ENCODE measurements around the gene CCDC74B.
"Not testable (repeated sequence)": the region's sequence is repeated elsewhere in the genome, so short reads cannot be mapped to it uniquely, and the experiment has no call there.

Gene CCDC74B

GRCh38 chr2:130158631-130159030 lies 13.7 kb upstream of the CCDC74B start:
- ATAC-seq (ENCODE audit: low read depth) (no peak), DNase-seq (ENCODE audit: low spot score in 2 of 2) (no peak)
- Mint-ChIP-seq H3K27ac (peak overlapping the region; percentile 92), H3K4me1 (peaks cover 15% of the 10 kb centered on the region), H3K36me3 (peaks cover 17% of the 10 kb centered on the region), H3K27me3 (no peaks in the 10 kb centered on the region), H3K9me3 (no peaks in the 10 kb centered on the region), H3K4me3 (no peak overlapping the region)

DNA sequence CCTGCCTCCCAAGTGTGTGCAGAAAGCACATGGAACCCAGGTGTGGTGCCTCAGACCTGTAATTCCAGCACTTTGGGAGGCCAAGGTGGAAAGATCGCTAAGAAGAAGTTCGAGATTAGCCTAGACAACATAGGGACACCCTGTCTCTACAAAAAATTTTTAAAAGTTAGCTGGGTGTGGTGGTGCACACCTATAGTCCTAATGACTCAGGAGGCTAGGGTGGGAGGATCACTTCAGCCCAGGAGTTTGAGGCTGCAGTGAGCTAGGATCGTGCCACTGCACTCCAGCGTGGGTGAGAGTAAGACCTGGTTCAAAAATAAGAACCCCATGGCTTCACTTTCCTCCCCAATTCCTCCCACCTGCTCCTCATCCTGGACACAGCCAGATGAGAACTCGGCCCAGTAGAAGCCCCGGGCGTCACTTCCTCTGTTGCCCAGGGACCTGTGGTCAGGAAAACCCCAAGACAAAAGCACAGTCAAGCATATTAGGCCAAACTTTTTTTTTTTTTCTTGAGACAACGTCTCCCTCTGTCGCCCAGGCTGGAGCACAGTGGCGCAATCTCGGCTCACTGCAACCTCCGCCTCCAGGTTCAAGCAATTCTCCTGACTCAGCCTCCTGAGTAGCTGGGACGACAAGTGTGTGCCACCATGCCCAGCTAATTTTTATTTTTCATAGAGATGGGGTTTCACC lies 13.1 kb upstream of the CCDC74B start:
- not testable (repeated sequence) for H3K9me3 Mint-ChIP-seq, H3K27me3 Mint-ChIP-seq
- Mint-ChIP-seq H3K4me3 (peak overlapping the region; percentile 25), H3K27ac (peak overlapping the region; percentile 92), H3K36me3 (peaks cover 16% of the 10 kb centered on the region), H3K4me1 (peaks cover 15% of the 10 kb centered on the region)
- peak; percentile 87 for ATAC-seq (ENCODE audit: low read depth)
- DNase-seq (ENCODE audit: low spot score in 2 of 2) = peak; percentile 69 to 73

DNA sequence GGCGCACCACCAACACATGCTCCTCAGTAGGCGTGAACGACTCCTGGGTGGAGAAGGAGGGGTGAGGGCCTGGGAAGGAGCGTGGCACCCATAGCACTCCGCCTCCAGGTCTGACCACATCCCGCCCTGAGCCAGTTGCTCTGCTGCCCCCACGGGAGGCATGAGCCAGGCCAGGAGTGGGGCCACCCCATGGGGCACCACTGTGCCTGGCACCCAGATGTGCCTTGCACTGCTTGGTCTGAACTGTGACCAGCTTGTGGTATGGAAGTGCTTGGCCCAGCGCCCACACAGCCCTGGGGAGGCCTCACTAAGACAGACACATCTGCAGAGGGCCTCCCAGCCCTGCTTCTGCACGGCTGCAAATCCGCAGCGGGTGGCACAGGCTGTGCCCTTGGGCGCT lies 12.4 kb upstream of the CCDC74B start:
- Mint-ChIP-seq H3K36me3 (peaks cover 18% of the 10 kb centered on the region), H3K27ac (peak overlapping the region; percentile 92), H3K4me3 (peak overlapping the region; percentile 25), H3K4me1 (peaks cover 15% of the 10 kb centered on the region)
- H3K9me3 Mint-ChIP-seq, H3K27me3 Mint-ChIP-seq: not testable (repeated sequence)
- peak; percentile 26 to 49 for DNase-seq (ENCODE audit: low spot score in 2 of 2)
- peak; percentile 40 for ATAC-seq (ENCODE audit: low read depth)

DNA sequence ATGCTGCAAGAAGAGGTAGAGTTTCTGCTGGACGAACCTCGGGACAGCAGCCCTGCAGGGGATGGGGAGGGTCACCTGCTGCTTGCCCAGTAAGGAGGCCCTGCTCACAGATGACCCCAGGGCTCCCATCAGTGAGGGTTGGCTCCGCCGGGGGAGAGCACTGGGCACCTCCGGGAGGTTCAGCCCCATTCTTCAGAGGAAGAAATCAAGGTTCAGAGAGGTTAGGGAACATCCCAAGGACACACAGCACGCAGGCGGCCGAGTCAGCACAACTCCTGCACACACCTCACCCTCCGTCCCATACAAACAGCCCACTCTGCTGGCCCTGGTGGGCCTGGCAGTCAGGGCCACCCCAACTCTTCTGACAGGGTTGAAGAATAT lies 11.7 kb upstream of the CCDC74B start:
- Mint-ChIP-seq H3K27me3 (no peaks in the 10 kb centered on the region), H3K9me3 (no peaks in the 10 kb centered on the region), H3K4me3 (no peak overlapping the region), H3K36me3 (peaks cover 19% of the 10 kb centered on the region), H3K27ac (peak overlapping the region; percentile 68), H3K4me1 (peaks cover 15% of the 10 kb centered on the region)
- ATAC-seq (ENCODE audit: low read depth) (no peak), DNase-seq (ENCODE audit: low spot score in 2 of 2) (no peak)

- peaks cover 18% of the 10 kb centered on the region for H3K36me3 Mint-ChIP-seq
- peak overlapping the region; percentile 82 for H3K27ac Mint-ChIP-seq
- not testable (repeated sequence) for H3K4me3 Mint-ChIP-seq, H3K27me3 Mint-ChIP-seq, H3K9me3 Mint-ChIP-seq
- H3K4me1 Mint-ChIP-seq = peaks cover 13% of the 10 kb centered on the region
- ATAC-seq (ENCODE audit: low read depth) (peak; percentile 23), DNase-seq (ENCODE audit: low spot score in 2 of 2) (peak; percentile 34 to 53)
Observed at GRCh38 chr2:130155956-130156623, 11.2 kb upstream of the CCDC74B start.

DNA sequence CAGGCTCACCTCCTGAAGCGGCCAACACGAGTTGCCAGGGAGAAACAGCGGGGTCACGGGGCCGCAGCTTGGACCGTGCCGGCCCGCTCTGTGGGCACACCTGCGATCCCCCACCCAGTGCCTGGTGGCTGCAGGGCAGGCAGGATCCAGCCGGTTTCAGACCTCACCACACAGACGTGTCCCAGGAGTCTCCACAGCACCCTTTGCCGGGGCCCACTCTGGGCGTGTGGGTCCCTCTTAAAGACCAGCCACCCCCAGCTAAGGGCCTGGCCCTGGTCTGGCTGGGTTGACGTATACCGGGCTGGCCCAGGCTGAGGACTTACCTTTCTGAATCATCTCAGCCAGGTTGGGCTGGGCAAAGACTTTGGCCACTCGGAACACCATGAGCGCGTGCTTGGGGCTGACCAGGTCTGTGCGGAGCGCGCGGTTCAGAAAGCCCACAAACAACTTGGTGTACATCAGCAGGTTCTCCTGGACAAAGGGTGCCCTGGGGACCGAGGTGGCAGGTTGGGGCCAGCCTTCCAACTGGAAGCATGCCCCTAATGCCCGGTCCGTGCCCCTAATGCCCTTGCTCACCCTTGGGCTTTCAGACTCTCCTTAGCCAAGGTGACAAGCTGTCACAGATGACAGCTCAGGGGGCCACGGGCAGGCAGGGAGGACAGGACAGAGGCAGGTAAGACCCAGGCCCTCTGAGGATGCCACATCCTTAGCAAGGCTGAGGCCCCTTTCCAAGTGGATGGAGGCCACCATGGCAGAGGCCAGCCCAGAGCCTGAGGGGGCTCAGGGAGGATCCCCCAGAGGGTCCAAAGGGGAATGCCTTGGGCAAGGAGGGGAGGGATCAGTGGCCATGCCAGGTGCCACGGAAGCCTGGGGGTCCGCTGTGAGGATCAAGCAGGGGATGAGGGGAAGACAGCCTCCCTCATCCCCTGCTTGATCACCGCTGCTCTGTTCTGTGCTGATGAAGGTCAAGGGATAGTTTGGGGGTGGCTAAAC lies 10.2 kb upstream of the CCDC74B start:
- Mint-ChIP-seq H3K27ac (peak overlapping the region; percentile 82), H3K4me1 (peaks cover 10% of the 10 kb centered on the region)

DNA sequence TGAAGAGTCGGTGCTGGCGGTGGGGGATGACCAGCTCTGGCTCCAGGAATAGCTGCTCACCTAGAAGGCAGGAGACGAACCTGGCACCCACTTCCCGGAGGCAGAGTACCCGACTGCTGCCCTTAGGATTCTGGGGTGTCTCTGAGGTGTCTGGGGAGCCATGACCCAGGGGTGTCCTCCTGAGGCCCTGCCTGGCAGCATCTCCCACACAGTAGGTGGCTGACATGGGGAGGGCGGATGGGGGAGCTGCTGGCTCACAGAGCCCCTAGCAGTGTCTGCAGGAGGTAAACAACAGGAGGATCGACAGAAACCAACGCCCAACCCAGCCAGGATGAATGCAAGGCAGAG lies 9.5 kb upstream of the CCDC74B start:
- not testable (repeated sequence) for H3K27me3 Mint-ChIP-seq; DNase-seq (ENCODE audit: low spot score in 2 of 2); ATAC-seq (ENCODE audit: low read depth); H3K9me3 Mint-ChIP-seq; H3K4me1 Mint-ChIP-seq; H3K27ac Mint-ChIP-seq; H3K4me3 Mint-ChIP-seq
- peaks cover 11% of the 10 kb centered on the region for H3K36me3 Mint-ChIP-seq

More for the DNA sequence above, 10.2 kb upstream of the CCDC74B start:
- no peak for DNase-seq (ENCODE audit: low spot score in 2 of 2)
- no peak overlapping the region for H3K4me3 Mint-ChIP-seq
- no peaks in the 10 kb centered on the region for H3K27me3 Mint-ChIP-seq
- no peaks in the 10 kb centered on the region for H3K9me3 Mint-ChIP-seq
- peaks cover 13% of the 10 kb centered on the region for H3K36me3 Mint-ChIP-seq
- ATAC-seq (ENCODE audit: low read depth) = no peak

- not testable (repeated sequence) for ATAC-seq (ENCODE audit: low read depth); H3K27ac Mint-ChIP-seq; H3K4me1 Mint-ChIP-seq; DNase-seq (ENCODE audit: low spot score in 2 of 2); H3K4me3 Mint-ChIP-seq; H3K9me3 Mint-ChIP-seq; H3K27me3 Mint-ChIP-seq
- peaks cover 11% of the 10 kb centered on the region for H3K36me3 Mint-ChIP-seq
Observed at GRCh38 chr2:130153721-130154422, 9.0 kb upstream of the CCDC74B start.

DNA sequence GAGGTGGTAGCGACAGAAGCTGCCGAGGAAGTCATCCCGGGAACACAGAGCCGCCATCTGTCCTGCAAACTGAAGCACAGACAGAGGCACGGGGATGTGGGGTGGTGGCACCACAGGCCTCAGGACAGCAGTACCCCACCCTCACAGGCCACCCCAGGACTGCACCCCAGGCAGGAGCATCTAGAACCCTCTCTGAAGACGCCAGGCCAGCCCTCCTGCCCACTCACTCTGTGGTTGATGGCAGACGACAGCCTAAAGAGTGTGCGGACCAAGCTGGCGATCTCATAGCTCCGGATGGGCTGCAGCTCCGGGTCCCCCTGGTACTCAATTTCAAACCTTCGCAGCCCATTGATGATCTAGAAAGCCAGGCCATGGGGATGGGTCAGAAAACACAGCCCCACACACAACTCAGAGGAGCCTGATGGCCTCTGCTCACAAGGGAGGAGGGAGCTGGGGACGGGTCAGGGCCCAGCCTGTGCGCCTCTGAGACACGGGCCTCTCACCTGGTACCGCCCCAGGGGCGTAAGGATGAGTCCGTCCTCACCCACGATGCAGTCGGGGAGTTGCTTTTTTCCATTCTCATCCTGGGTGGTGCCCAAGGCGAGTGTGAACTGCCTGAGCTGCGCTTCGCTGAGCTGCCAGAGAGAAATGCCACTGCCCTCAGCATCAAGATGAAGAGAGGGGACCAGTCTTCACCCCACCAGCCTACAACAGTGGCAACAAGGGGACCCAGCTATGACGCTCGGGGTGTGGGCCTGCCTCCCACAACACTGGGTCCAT lies 8.1 kb upstream of the CCDC74B start:
- no peak overlapping the region for H3K27ac Mint-ChIP-seq
- H3K36me3 Mint-ChIP-seq = peaks cover 11% of the 10 kb centered on the region
- no peak overlapping the region for H3K4me3 Mint-ChIP-seq
- ATAC-seq (ENCODE audit: low read depth) = no peak
- no peak for DNase-seq (ENCODE audit: low spot score in 2 of 2)
- H3K4me1 Mint-ChIP-seq = peaks cover 6% of the 10 kb centered on the region
- no peaks in the 10 kb centered on the region for H3K27me3 Mint-ChIP-seq
- H3K9me3 Mint-ChIP-seq = no peaks in the 10 kb centered on the region

GRCh38 chr2:130152136-130152815 lies 7.4 kb upstream of the CCDC74B start:
- H3K4me1 Mint-ChIP-seq = not testable (repeated sequence)

DNA sequence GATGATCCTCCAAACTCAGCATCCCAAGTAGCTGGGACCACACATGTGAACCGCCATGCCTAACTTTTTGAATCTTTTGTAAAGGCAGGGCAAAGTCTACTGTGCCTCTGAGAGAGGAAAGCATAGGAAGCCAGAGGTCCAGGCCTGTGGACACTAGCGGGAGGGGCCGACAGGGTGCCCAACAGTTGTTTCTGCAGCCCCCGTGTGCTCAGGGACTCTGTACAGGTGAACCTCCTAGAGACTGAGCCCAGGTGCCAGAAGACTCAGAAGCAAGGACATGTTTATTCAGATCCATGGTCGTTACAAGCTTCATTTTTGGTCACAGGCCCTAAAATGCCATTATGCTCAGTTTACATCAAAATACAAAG lies 6.2 kb upstream of the CCDC74B start:
- not testable (repeated sequence) for H3K4me1 Mint-ChIP-seq; H3K27me3 Mint-ChIP-seq; H3K27ac Mint-ChIP-seq; DNase-seq (ENCODE audit: low spot score in 2 of 2); H3K9me3 Mint-ChIP-seq; ATAC-seq (ENCODE audit: low read depth); H3K4me3 Mint-ChIP-seq
- peaks cover 11% of the 10 kb centered on the region for H3K36me3 Mint-ChIP-seq

More at GRCh38 chr2:130152136-130152815, 7.4 kb upstream of the CCDC74B start:
- not testable (repeated sequence) for DNase-seq (ENCODE audit: low spot score in 2 of 2); H3K9me3 Mint-ChIP-seq; H3K27ac Mint-ChIP-seq; H3K27me3 Mint-ChIP-seq; H3K4me3 Mint-ChIP-seq; ATAC-seq (ENCODE audit: low read depth)
- H3K36me3 Mint-ChIP-seq = peaks cover 11% of the 10 kb centered on the region

- H3K27me3 Mint-ChIP-seq = peaks cover 5% of the 10 kb centered on the region
- no peaks in the 10 kb centered on the region for H3K4me1 Mint-ChIP-seq
- ATAC-seq (ENCODE audit: low read depth) = no peak
- peaks cover 11% of the 10 kb centered on the region for H3K36me3 Mint-ChIP-seq
- no peak overlapping the region for H3K27ac Mint-ChIP-seq
- no peak overlapping the region for H3K4me3 Mint-ChIP-seq
- H3K9me3 Mint-ChIP-seq = no peaks in the 10 kb centered on the region
- peak in 1 of 2 donors; percentile 8 for DNase-seq (ENCODE audit: low spot score in 2 of 2)
Observed at GRCh38 chr2:130150181-130151144, 5.6 kb upstream of the CCDC74B start.

Measured in memory B cell (primary cell).